ENCODE results near the gene TTLL1. TPM values are rescaled to one million over a fixed set of nuclear protein-coding genes. Genes with fewer than 3 reads are reported as not detected.

Gene TTLL1
- total and polyA plus RNA-seq, 2 experiments from 2014 or later, result 5.5 to 6.8 TPM

- Histone ChIP-seq H3K4me1 (ENCODE audit: insufficient read depth) (no peaks in the 10 kb centered on the region), H2AFZ (no peak overlapping the region), H3K27ac (ENCODE audit: low read depth) (no peak overlapping the region), H3F3A (replicated peaks; ENCODE audit: low read depth) (no peaks in the 10 kb centered on the region), H3K9me2 (ENCODE audit: insufficient read depth) (no peaks in the 10 kb centered on the region), H4K20me1 (replicated peaks; ENCODE audit: insufficient read depth) (no peaks in the 10 kb centered on the region), H3K36me3 (ENCODE audit: insufficient read depth) (no peaks in the 10 kb centered on the region; the same call in 1 of the 2 replicates), H3K4me2 (no peak overlapping the region), H3K79me2 (replicated peaks; ENCODE audit: insufficient read depth) (no peaks in the 10 kb centered on the region), H3K27me3 (ENCODE audit: insufficient read depth) (no peaks in the 10 kb centered on the region), H3K4me3 (no peak overlapping the region)
- no peak overlapping the region for H3K27ac Mint-ChIP-seq
- DNase-seq (ENCODE audit: low spot score) (no peak), ATAC-seq (no peak)
- H3K36me3 Mint-ChIP-seq (ENCODE audit: low read depth), result peaks cover 11% of the 10 kb centered on the region
- H3K4me1 Mint-ChIP-seq, result no peaks in the 10 kb centered on the region
- peaks cover 23% of the 10 kb centered on the region for H3K9me3 Mint-ChIP-seq
- no peak overlapping the region for H3K4me3 Mint-ChIP-seq
- TF ChIP-seq, protein P1, sequence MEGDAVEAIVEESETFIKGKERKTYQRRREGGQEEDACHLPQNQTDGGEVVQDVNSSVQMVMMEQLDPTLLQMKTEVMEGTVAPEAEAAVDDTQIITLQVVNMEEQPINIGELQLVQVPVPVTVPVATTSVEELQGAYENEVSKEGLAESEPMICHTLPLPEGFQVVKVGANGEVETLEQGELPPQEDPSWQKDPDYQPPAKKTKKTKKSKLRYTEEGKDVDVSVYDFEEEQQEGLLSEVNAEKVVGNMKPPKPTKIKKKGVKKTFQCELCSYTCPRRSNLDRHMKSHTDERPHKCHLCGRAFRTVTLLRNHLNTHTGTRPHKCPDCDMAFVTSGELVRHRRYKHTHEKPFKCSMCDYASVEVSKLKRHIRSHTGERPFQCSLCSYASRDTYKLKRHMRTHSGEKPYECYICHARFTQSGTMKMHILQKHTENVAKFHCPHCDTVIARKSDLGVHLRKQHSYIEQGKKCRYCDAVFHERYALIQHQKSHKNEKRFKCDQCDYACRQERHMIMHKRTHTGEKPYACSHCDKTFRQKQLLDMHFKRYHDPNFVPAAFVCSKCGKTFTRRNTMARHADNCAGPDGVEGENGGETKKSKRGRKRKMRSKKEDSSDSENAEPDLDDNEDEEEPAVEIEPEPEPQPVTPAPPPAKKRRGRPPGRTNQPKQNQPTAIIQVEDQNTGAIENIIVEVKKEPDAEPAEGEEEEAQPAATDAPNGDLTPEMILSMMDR (conservative IDR thresholded peaks at IDR 0.05; ENCODE audit: low read depth in 2 of 2), result no peak
- TF ChIP-seq EZH2phosphoT487 (IDR thresholded peaks at IDR 0.05; ENCODE audit: unreplicated experiment) (no peak), ZNF331 (CRISPR knock-in tag; IDR thresholded peaks at IDR 0.05; ENCODE audit: low read depth) (no peak), ZNF114 (CRISPR knock-in tag; IDR thresholded peaks at IDR 0.05) (no peak), JUNB (IDR thresholded peaks at IDR 0.05; ENCODE audit: unreplicated experiment) (no peak), CREB1 (CRISPR knock-in tag; IDR thresholded peaks at IDR 0.05; ENCODE audit: low read depth) (no peak)
- TF ChIP-seq, protein P2, sequence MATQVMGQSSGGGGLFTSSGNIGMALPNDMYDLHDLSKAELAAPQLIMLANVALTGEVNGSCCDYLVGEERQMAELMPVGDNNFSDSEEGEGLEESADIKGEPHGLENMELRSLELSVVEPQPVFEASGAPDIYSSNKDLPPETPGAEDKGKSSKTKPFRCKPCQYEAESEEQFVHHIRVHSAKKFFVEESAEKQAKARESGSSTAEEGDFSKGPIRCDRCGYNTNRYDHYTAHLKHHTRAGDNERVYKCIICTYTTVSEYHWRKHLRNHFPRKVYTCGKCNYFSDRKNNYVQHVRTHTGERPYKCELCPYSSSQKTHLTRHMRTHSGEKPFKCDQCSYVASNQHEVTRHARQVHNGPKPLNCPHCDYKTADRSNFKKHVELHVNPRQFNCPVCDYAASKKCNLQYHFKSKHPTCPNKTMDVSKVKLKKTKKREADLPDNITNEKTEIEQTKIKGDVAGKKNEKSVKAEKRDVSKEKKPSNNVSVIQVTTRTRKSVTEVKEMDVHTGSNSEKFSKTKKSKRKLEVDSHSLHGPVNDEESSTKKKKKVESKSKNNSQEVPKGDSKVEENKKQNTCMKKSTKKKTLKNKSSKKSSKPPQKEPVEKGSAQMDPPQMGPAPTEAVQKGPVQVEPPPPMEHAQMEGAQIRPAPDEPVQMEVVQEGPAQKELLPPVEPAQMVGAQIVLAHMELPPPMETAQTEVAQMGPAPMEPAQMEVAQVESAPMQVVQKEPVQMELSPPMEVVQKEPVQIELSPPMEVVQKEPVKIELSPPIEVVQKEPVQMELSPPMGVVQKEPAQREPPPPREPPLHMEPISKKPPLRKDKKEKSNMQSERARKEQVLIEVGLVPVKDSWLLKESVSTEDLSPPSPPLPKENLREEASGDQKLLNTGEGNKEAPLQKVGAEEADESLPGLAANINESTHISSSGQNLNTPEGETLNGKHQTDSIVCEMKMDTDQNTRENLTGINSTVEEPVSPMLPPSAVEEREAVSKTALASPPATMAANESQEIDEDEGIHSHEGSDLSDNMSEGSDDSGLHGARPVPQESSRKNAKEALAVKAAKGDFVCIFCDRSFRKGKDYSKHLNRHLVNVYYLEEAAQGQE (IDR thresholded peaks at IDR 0.05; ENCODE audit: unreplicated experiment), result no peak
- H3K27me3 Mint-ChIP-seq (ENCODE audit: insufficient read depth, low read depth, poor library complexity), result peaks cover 4% of the 10 kb centered on the region
Observed at GRCh38 chr22:43098356-43098755, 9.2 kb upstream of the TTLL1 start.

DNA sequence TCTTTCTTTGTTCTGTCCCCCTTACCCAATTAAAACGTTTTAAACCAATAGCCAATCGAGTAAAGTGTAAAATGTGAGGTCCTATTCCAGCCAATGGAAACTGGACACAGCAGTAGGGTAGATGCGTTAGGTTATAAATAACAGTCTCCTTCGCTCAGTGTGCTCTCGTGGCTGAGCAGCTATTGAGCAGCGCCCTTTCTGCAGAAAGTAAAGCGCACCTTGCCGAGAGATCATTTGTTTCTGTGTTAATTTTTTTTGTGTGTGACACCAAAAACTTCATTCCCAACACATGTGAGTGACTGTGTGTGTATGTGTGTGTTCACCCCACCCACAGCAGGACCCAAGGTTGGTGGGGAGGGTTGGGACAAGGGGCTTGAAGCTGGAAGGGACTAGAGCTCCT, 7.2 kb upstream of the TTLL1 start:
- Histone ChIP-seq H2AFZ (no peak overlapping the region), H3F3A (replicated peaks; ENCODE audit: low read depth) (no peaks in the 10 kb centered on the region), H3K27me3 (ENCODE audit: insufficient read depth) (no peaks in the 10 kb centered on the region), H3K4me3 (no peak overlapping the region), H3K36me3 (ENCODE audit: insufficient read depth) (no peaks in the 10 kb centered on the region), H3K4me1 (ENCODE audit: insufficient read depth) (no peaks in the 10 kb centered on the region), H4K20me1 (replicated peaks; ENCODE audit: insufficient read depth) (no peaks in the 10 kb centered on the region), H3K9me2 (ENCODE audit: insufficient read depth) (no peaks in the 10 kb centered on the region), H3K4me2 (no peak overlapping the region), H3K27ac (ENCODE audit: low read depth) (no peak overlapping the region), H3K79me2 (replicated peaks; ENCODE audit: insufficient read depth) (no peaks in the 10 kb centered on the region)
- DNase-seq (ENCODE audit: low spot score), result no peak
- no peak overlapping the region for H3K27ac Mint-ChIP-seq
- H3K4me3 Mint-ChIP-seq, result no peak overlapping the region
- peaks cover 4% of the 10 kb centered on the region for H3K27me3 Mint-ChIP-seq (ENCODE audit: insufficient read depth, low read depth, poor library complexity)
- H3K36me3 Mint-ChIP-seq (ENCODE audit: low read depth), result peaks cover 11% of the 10 kb centered on the region
- H3K9me3 Mint-ChIP-seq, result peaks cover 23% of the 10 kb centered on the region
- H3K4me1 Mint-ChIP-seq, result no peaks in the 10 kb centered on the region
- ATAC-seq, result no peak
- no peak for TF ChIP-seq NANOG (IDR thresholded peaks at IDR 0.05; ENCODE audit: borderline replicate concordance)
- TF ChIP-seq ZNF114 (CRISPR knock-in tag; IDR thresholded peaks at IDR 0.05), result no peak
- TF ChIP-seq JUNB (IDR thresholded peaks at IDR 0.05; ENCODE audit: unreplicated experiment), result no peak
- TF ChIP-seq, protein P2 (IDR thresholded peaks at IDR 0.05; ENCODE audit: unreplicated experiment), result no peak

Measured in GM23338 (cell line).